GM19193 (cell line): ENCODE data around the gene SMIM36.

ENCODE experiments used
- POLR2A ChIP-seq: IDR thresholded peaks from 4 replicates; pipeline ENCODE4 v1.6.1; 2011; ENCODE audit not compliant: insufficient read depth, insufficient read length; ENCODE audit errors: extremely low read depth

SMIM36 gene

GRCh38 chr17:55524440-55525220, 13.4 kb upstream of the SMIM36 start:
- TF ChIP-seq POLR2A: no peak

GRCh38 chr17:55521186-55521585, 9.9 kb upstream of the SMIM36 start:
- TF ChIP-seq POLR2A: no peak

- TF ChIP-seq POLR2A: no peak
Observed at GRCh38 chr17:55520402-55520801, 9.2 kb upstream of the SMIM36 start.

GRCh38 chr17:55518510-55518909, 7.3 kb upstream of the SMIM36 start:
- TF ChIP-seq POLR2A: no peak

GRCh38 chr17:55513885-55514590, 2.8 kb upstream of the SMIM36 start:
- no peak for TF ChIP-seq POLR2A

- TF ChIP-seq POLR2A: no peak
Observed at GRCh38 chr17:55500103-55500502, 11.1 kb downstream of the SMIM36 start.

GRCh38 chr17:55496094-55496881, 15.0 kb downstream of the SMIM36 start:
- no peak for TF ChIP-seq POLR2A

GRCh38 chr17:55495239-55495638, 16.0 kb downstream of the SMIM36 start:
- TF ChIP-seq POLR2A: no peak

GRCh38 chr17:55492781-55493341, 18.4 kb downstream of the SMIM36 start:
- TF ChIP-seq POLR2A: no peak

GRCh38 chr17:55490376-55490775, 20.9 kb downstream of the SMIM36 start:
- TF ChIP-seq POLR2A: no peak

GRCh38 chr17:55487695-55488432, 23.4 kb downstream of the SMIM36 start:
- TF ChIP-seq POLR2A: no peak

- no peak for TF ChIP-seq POLR2A
Observed at GRCh38 chr17:55484575-55484974, 26.7 kb downstream of the SMIM36 start.

- no peak for TF ChIP-seq POLR2A
Observed at GRCh38 chr17:55482591-55483389, 28.5 kb downstream of the SMIM36 start.
